ENCODE measurements around the gene ARL6IP5.

Gene ARL6IP5

DNA sequence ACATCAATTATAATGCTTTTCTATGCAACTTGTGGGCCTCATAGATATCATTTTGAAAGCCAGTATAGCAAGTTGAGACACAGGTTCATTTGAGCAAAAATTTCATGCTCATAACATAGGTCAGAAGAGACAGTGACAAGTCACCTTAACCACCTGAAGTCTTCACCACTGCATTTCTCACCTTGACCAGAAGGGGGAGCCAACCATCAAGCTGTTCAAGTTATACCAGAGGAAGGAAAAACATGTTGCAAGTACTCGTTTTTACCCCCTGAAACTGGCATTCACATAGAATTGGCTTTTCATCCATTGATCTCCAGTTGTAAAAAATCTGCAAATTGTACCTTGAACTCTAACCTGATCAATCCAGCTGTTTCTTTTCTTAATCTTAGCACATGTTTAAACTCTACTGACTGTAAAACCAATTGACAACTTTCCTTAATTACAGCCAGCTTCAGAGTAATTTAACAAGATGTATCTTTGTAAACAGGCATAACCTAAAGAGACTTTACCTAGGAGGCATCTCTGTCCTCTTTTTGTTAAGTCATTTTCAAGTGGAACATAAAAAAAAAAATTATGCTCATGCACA lies 36.2 kb downstream of the ARL6IP5 start:
- TF ChIP-seq, protein P1, sequence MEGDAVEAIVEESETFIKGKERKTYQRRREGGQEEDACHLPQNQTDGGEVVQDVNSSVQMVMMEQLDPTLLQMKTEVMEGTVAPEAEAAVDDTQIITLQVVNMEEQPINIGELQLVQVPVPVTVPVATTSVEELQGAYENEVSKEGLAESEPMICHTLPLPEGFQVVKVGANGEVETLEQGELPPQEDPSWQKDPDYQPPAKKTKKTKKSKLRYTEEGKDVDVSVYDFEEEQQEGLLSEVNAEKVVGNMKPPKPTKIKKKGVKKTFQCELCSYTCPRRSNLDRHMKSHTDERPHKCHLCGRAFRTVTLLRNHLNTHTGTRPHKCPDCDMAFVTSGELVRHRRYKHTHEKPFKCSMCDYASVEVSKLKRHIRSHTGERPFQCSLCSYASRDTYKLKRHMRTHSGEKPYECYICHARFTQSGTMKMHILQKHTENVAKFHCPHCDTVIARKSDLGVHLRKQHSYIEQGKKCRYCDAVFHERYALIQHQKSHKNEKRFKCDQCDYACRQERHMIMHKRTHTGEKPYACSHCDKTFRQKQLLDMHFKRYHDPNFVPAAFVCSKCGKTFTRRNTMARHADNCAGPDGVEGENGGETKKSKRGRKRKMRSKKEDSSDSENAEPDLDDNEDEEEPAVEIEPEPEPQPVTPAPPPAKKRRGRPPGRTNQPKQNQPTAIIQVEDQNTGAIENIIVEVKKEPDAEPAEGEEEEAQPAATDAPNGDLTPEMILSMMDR (conservative IDR thresholded peaks at IDR 0.05; ENCODE audit: low read depth): peak; percentile 92
- no peak overlapping the region for H3K27ac ChIP-seq
- POLR2A ChIA-PET (ENCODE audit: low non-redundant PET): no interaction called here
- CTCF ChIA-PET: interaction anchor here (0.6 to 1.2 kb wide), 10 partner anchors 19 to 1271 kb away, joined by 3 to 5 read pairs (median 4); no protein-coding TSS in a partner anchor
- peak; percentile 31 for DNase-seq (ENCODE audit: low spot score)

DNA sequence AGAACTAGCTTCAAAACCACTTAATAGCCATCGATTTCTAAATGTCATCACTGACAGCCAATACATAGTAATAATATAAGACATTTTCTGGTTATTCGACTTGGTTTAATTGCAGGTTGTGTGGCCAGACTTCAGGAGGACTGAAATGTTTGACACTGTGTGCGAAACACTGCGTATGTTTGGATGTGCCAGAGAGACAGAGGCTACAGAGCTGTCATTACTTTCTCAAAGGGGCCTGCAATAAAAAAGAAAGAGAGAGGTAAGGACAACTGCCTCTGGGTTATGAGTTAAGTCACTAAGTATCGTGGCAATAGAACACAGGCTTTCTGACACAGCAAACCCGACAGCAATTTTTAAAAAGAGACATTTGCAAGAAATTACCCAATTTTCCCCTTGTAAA lies 36.8 kb downstream of the ARL6IP5 start:
- H3K27ac ChIP-seq: no peak overlapping the region
- no peak for DNase-seq (ENCODE audit: low spot score)
- TF ChIP-seq, protein P1 (conservative IDR thresholded peaks at IDR 0.05; ENCODE audit: low read depth): no peak
- CTCF ChIA-PET: interaction anchor here (0.6 to 1.2 kb wide), 8 partner anchors 18 to 1270 kb away, joined by 3 to 5 read pairs (median 4); no protein-coding TSS in a partner anchor
- POLR2A ChIA-PET (ENCODE audit: low non-redundant PET): no interaction called here

DNA sequence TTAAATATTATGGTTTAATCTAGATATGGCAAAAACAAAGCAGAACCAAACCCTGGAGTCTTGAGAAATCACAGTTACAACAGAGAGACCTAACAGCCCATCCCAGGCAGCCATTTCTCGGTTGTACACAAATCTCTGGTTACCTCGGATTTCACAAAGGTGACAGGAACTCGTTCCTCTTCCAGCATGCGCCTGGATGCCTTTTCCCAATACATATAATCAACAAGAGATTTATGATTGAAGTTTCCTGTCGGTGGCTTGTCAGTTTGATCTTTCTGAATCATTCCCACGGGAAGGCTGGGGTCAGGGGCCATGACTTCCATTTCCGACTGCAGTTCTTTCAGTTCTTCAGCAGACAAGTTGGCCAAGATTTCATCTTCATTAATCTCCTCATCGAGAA lies 37.2 kb downstream of the ARL6IP5 start:
- POLR2A ChIA-PET (ENCODE audit: low non-redundant PET): no interaction called here
- no peak overlapping the region for H3K27ac ChIP-seq
- CTCF ChIA-PET: interaction anchor here (1.0 to 1.2 kb wide), 2 partner anchors 18 to 21 kb away, joined by 3 to 4 read pairs; no protein-coding TSS in a partner anchor

DNA sequence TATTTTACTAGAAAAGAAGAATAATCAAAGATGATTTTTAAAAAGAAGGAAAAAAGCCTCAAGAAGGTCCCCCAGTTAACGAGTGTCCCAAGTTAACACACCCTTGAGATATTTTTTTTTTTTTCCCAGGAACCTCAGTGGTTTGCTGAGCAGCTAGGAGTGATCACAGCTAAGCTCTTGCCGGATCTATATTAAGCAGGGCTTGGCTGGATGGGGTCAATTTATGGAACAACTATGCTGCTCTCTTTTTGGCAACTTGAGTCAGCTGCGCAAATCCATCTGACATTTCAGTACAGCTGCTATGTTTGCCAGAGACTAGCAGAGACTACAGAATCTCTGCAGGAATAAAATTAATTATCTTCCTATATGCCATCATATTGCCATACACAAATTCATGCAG lies 37.7 kb downstream of the ARL6IP5 start, which contains the start of gene LMOD3:
Gene LMOD3, minus strand, starts transcription at position 193 of the 400 bp plus-strand sequence. CDS start 209 bp downstream, outside the sequence.
- POLR2A ChIA-PET (ENCODE audit: low non-redundant PET): no interaction called here
- DNase-seq (ENCODE audit: low spot score): no peak
- no peak within 1 kb of the TSS for H3K27ac ChIP-seq
- CTCF ChIA-PET: no interaction called here
- TF ChIP-seq, protein P1 (conservative IDR thresholded peaks at IDR 0.05; ENCODE audit: low read depth): no peak

More for the DNA sequence above, 37.2 kb downstream of the ARL6IP5 start:
- TF ChIP-seq, protein P1 (conservative IDR thresholded peaks at IDR 0.05; ENCODE audit: low read depth): no peak
- no peak for DNase-seq (ENCODE audit: low spot score)

DNA sequence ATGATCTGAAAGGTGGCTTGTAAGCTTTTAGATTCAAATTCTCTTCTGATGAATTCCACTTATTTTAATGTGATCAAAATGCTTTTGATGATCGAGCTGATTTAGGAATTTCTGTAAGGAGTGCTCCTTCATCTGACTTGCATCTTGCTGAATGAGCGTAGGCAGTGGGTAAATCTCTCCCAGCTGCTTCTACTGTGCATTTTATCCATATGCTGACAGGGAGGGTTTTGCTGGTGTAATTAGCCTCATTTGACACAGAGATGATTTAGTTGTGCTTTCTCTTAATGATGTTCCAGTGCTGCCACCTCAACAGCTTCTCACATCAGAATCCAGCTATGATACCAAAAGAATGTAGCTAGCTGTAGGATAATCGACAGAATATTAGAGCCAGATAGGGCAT lies 41.5 kb downstream of the ARL6IP5 start:
- DNase-seq (ENCODE audit: low spot score): no peak
- TF ChIP-seq, protein P1 (conservative IDR thresholded peaks at IDR 0.05; ENCODE audit: low read depth): no peak
- POLR2A ChIA-PET (ENCODE audit: low non-redundant PET): no interaction called here
- CTCF ChIA-PET: no interaction called here
- no peak overlapping the region for H3K27ac ChIP-seq

DNA sequence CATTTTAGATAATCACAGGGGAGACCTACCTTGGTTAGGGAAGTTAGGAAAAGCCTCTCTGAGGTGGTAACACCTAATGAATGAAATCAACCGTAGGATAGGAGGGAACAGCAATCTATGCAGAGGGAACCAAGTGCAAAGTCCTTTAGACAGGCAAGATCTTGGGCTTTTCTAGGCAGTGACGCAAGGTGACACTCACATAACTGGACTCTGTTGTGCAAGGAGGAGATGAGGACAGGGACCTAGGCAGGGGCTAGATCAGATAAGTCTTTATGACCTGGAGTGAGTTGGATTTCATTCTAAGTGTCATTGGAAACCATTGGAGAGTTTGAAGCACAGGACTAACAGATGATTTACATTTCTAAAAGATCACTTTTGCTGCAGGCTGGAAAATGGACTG lies 42.3 kb downstream of the ARL6IP5 start:
- TF ChIP-seq, protein P1 (conservative IDR thresholded peaks at IDR 0.05; ENCODE audit: low read depth): no peak
- no peak for DNase-seq (ENCODE audit: low spot score)
- POLR2A ChIA-PET (ENCODE audit: low non-redundant PET): no interaction called here
- no peak overlapping the region for H3K27ac ChIP-seq
- CTCF ChIA-PET: no interaction called here

All from RWPE1 (cell line).